HG03342 (cell line): ENCODE data around the gene ZNF407.
A peak's percentile ranks its signal among the peaks of the same experiment; 100 is the strongest.

Source experiments
- ATAC-seq: cut with Tn5 transposase; IDR thresholded peaks from one replicate; pipeline ENCODE4 v1.9.1; 2021; ENCODE audit warnings: mild to moderate bottlenecking, moderate library complexity; ENCODE audit not compliant: unreplicated experiment

Gene ZNF407

DNA sequence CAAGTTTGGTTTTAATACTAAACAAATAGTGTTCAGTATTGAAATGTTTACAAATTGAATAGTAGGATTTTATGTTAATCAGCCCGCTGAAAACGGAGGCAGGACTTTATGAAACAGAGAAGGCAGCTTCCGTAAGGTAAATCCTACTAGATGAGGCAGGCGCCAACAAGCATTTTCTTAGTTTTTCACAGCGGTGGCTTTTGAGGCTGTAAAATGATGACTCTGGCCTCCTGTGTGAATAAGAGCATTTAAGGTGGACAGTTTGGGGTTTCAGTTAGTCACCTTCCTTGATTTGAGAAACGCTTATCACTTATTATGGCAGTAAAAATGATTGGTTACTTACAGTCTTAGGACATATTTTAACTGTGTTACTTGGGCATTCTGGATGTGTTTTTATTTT lies 398.4 kb downstream of the ZNF407 start:
- ATAC-seq: no peak

DNA sequence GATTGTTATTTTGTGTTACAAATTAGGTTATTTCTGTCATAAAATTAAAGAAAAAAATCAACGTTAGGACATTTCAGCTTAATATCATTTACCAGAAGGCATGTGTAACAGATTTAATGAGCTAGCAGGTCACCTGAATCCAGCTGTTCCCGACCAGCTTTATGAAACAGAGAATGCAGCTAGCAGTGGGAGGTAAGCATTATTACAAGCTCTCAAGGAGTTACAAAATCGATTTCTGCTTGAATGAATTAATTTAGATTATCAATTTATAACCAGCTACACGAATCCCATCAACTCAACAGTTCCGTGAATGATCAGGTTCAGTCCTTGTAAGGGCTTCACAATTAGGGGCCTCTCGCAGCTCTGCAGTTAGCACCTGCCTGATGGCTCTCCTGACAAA lies 399.3 kb downstream of the ZNF407 start:
- ATAC-seq: no peak

DNA sequence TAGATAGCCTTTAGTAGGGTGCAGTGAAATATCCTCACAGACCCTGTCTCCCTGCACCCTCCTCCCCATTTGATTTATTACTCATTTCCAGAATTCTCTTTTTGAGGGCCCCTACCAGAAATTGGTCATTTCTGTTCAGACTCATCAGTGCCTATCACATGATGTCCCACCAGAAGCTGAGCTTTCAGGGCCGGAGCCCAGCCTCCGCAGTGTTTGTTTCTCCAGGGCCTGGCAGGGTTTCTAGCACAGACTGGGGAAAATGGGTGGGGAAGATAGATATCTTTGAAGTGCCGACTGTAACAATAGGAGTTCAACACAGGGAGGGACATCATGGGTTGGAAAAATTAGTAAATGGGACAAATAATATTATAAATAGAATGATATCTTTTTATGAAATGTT lies 403.2 kb downstream of the ZNF407 start:
- no peak for ATAC-seq

DNA sequence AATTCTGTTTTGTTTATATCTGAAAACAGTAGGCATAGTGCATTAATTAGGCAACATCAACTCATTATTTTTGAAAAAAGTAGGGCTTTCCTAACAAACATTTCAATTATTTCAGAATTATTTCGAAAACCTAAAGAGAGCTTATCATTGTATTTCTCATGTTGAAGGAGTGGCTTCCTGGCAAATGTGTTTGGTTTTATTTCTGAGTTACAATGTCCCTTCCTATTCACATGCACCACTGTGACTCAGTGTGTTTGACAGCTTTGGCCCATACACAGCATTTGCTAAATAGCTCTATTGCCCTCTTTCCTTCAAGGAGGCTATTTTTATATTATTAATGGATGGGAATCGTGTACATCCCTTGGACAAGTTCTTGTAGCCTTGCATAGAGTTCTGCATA lies 405.4 kb downstream of the ZNF407 start:
- ATAC-seq: no peak

DNA sequence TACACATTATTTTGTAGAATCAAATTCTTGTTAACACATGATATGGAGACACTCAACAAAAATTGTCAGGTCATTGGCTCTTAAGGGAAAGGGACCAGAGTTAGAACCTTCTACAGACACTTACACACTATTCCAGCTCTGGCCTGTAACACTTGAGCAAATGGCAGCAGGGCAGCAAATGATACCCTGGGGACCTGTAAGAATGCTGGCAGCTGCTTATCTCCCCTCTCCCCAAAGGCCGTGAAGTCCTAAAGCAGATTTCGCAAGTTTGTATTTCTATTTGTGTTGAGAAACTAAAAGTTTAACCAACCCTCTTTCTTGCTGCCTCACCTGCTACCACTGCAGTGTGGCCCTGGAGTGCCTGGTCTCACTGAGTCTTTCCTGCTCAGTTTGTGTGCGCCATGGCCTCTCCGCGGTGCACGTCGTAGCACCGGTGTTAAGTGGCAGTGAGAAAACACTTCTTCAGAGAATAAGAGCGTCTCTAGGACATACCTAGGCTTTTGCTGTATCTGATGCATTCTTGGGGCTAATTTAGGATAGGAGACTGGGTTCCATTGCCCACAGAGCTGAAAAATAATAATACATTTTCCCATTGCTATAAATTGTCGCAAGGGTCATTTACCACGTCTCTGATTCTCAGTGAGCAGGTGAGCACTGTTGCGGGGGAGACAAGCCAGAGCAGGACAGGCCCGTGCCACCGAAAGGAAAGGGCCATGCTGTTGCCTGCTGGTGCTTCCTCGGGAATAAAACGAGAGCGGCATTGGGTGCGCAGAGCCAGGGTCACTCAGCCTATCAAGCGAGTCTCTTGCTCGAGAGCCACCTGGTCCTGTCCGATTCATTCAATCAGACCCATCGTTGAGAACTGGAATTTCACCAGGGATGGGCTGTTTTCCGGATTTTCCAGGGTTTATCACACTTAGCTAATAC lies 406.4 kb downstream of the ZNF407 start:
- ATAC-seq: no peak

DNA sequence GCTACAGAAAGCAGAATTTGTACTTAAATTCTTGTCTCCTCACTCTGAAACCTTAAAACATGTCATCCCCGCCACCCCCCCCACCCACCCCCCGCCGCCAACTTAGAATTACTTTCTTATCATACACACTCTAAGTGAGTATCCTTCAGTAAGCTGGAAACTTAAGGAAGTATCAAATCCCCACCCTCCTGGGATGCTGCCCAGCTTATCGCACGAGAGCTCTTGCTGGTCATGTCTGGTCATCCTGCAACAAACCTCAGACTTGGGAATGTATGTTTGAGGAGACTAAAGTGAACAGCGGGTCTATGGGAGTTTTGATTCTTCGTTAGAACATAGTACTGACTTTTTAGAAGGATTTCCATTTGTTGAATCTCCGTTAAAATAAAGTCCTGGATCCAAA lies 408.0 kb downstream of the ZNF407 start:
- ATAC-seq: no peak

DNA sequence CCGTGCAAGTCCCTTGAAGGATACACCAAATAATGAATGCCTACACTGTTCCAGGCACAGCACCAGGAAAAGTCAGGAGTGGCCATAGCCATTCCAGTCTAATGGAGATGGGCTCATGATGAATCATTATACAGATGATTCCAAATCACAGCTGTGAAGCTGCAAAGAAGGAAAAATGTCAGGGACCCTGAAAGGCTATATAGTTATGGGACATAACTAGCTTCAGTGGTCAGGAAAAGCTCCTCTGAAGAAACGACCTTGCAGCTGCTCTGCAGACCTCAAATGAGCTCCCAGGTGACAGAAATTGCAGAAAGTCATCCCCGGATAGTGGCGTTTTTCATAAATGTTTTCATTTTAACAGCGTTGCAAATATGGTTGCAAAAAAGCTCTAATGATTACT lies 410.5 kb downstream of the ZNF407 start:
- ATAC-seq: no peak

DNA sequence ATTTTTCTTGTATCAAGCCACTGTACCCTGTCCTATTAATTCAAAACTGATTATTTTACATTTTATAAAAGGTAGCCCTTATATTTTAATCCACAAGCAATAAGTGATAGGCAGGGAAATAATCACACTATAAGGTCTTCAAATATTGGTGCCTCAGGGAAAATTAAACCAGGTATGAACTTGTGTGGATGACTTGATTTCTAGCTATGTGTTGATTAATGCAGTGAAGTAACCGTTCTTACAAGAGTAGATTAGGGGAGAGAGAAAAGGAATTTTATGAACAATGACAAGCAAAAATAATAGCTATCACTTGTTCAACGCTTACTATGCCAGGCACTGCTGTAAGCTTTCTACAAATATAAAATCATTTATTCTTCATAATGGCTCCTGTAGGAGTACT lies 411.6 kb downstream of the ZNF407 start:
- no peak for ATAC-seq

DNA sequence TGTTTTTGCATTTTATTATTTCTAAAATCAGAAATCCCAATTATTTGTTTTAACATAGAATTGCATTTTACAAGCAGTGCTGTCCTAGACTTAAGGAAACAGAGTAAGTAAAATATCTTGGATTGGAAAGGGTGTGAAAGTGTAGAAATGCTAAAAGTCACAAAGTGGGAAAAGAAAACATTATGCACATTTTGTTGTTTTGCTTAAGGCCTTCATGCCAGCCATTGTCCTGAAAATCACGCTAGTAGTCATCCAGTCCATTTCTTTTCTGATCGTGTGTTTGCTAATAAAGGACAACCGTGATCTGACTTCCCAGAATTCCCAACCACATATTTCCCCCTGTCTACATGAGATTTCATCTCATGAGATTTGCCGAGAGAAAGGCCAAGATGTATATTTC lies 412.2 kb downstream of the ZNF407 start:
- ATAC-seq: no peak

DNA sequence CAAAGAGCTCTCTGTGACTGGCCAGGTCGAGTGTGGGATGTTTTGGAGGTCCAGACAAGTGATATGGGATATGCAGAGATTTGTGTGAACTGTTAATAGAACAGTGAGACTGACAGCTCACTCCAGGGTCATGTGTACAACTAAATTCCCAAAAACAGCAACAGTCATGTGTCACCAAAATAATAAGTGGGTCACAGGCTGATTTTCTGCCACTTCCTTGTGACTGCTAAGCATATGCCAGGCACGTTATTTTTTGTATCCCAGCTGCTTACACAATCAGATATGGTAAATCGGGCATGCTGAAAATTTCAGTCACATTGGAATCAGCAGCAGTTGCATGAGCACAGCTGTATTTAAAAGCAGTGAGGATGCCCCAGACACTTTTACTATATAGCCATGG lies 412.6 kb downstream of the ZNF407 start:
- no peak for ATAC-seq

DNA sequence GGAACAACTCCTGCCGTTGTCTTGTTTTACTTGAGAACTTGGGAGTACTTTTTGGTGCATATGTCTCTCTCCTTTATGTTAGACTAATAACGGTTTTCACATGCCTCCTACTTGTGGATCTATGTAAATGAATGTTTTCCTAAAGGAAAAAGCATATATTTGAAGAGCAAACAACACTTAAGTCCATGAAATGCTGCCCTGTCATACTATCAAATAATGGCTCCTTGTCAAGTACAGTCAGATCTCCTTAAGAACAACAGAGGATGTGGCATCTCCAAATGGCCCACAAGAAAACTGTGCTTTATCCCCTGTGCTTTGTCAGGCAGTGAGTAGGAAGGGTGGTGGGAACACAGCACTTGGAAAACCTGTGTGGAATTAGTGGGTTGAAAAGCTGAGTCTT lies 413.0 kb downstream of the ZNF407 start:
- no peak for ATAC-seq

DNA sequence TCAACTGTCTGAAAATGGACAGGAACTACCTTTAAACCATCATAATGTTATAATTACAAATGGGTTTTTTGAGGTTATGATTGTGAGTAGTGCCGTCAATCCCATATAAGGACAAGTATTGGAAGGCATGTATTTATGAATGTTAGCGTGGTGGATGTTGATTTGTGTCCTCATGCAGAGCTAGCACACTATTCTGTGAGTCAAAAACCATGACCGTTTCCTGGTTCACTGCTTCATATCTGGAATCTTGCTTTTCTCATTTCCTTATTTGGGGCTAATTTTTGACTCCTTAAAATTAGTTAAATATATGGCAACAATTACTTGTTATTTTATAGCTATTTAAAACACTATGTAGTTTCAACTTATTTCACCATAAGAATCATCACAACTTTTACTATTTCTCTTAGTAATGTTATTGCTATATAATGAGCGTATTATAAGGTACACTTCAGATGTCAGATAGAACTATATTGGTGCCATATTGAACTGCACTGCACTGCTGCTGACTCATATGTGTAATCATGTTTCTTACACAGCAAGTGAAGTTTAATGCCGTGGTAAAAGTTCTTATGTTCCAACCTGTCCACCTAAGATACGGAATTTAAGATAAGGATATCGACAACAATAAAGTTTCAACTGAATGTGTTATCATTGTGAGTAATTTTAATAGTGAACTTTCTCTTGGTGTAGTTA lies 418.5 kb downstream of the ZNF407 start:
- ATAC-seq: peak; percentile 95

DNA sequence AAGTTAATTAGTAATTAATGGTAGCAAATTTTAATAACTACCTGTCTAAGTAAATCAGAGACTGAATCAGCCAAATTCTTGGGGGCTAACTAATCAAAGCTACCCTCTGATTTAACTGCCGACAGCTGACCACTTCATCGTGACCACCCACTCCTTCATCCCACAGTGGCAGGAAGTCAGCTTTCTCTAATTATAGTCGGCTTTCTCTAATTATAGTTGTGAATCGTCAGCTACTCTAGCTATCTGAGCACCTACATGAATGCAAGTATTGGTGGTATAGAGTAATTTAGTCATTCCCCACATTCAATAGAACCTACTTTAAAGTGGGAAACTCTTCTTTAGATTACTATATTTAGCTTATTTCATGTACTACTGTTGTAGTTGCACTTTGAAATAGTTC lies 425.8 kb downstream of the ZNF407 start:
- no peak for ATAC-seq

DNA sequence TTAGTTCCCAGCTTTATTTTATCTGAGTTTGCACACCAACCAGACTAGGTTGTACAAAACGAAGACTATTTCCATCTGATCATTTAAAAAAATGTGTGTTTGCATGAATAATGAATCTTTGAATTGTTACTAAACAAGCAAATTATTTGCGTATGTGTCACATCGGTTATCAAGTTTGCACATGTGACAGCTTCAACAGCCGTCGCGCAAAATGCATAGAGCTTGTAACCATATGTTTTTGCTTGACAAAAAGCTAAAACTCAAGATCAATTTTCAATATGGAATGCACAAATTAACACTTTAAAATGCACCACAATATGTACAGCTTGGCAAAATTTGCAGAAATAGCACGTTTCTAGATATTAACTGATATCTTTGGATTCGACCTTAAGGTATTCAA lies 427.2 kb downstream of the ZNF407 start:
- no peak for ATAC-seq

DNA sequence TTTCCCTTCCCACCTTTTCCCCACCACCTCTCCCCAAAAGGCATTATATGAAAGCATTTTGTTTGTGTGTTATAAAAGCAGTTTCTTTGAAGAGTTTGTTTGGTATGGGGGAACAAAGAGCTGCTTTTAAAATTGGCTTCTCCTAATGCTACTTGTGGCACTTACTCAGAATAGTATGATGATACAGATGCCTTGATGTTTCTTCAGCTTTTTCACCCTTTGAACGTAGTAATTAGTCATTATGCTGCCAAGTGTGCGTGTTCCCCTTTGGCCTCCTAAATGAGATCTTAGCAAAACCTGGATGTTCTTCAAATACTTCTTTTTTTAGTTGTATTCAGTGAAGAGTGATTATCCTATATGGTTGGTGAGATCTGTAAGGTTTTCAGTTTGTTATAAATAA lies 427.9 kb downstream of the ZNF407 start:
- ATAC-seq: no peak

DNA sequence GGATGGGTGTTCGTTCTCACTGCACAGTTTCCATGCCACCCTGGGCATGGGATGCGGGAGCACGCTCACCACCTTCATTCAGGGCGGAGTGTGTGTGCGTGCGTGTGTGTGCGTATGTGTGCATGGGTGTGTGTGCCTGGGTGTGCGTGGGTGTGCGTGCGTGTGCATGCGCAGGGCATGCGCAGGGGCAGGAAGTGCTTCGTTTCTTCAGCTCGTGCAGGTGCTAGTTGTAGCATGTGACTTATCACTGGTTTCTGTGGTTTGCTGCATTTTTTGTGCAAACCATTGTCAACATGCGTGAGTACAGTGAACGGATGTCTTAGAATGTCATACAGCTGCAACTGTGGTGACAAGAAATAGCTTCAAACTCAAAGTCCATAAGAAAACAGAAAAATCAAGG lies 431.8 kb downstream of the ZNF407 start:
- ATAC-seq: no peak

DNA sequence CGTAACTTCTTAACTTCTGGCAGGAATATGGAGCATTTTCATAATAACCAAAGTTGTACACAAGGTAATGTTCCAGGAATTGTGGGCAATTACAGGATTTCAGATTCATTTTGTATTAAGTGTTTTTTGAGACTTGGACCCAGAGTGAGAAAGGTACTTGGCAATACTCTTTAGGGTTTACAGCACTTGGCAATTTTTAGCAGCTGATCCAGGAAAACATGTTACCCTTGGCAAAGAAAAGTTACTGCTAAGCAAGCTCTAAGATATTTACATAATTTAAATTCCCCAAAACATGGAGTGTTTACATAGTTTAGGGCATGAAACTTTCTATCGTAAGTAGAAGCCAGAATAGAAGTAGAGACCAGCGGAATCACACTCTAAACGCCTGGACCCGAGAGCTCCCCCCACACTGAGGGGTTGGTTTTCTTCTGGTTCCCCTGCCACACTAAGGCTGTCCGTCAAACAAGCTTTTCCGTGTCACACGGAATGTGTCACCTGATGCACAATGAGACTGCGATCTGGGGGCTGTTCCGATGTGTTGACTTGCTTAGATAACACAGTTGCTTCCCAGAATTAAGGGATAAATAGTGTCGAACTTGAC lies 434.1 kb downstream of the ZNF407 start:
- no peak for ATAC-seq

DNA sequence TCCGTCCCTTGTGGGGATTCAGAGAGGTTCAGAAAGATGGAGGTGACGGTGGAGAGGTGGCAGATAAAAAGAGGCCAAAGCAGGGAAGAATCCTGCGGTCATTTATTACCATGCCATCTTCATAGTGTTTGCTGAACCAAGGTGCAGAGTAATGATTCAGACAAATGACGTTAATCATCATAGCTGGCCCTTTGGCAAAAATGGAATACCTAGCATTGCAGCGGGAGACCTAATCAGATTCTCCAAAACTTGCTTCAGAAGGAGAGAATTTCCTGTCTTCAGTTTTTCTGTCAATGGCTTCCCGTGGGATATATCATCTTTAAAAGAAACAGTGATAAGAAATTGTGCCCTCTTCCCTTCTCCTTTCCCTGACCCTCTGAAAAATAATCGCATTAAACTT lies 435.8 kb downstream of the ZNF407 start:
- ATAC-seq: no peak

DNA sequence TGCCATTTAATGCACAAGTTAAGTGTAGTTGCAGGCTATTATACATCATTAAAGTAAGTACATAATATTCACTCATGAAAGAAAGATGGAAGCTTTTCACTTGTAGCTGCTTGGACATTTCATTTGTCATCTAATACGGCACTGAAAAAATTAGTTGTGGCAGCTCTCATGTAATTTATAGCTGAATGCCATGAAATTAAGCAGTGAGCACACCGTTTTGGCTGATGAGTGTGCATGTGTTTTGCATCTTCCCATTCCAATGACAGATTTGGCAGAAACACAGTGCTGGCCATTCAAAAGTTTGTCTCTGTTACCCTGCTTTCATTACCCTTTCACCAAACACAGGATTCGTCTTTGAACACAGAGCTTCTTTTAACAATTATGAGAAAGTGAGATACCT lies 437.3 kb downstream of the ZNF407 start:
- ATAC-seq: no peak

DNA sequence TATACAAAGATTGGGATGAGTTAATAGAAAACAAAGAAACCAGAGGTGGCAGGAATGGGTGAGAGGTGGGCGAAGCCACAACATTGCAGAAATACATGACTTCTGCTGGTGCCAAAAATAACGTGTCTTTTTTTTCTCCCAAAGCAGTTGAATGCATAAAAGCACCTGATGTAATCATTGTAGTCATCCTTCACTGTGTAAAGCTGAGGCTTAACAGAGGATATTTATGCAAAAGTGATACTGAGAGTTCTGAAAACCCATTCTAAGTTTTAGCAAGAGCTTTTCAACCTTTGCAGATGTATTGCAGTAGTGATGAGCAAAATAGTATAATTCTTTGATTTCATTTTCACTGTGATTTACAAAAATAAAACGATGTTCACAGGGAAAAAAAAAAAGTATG lies 438.3 kb downstream of the ZNF407 start:
- no peak for ATAC-seq

DNA sequence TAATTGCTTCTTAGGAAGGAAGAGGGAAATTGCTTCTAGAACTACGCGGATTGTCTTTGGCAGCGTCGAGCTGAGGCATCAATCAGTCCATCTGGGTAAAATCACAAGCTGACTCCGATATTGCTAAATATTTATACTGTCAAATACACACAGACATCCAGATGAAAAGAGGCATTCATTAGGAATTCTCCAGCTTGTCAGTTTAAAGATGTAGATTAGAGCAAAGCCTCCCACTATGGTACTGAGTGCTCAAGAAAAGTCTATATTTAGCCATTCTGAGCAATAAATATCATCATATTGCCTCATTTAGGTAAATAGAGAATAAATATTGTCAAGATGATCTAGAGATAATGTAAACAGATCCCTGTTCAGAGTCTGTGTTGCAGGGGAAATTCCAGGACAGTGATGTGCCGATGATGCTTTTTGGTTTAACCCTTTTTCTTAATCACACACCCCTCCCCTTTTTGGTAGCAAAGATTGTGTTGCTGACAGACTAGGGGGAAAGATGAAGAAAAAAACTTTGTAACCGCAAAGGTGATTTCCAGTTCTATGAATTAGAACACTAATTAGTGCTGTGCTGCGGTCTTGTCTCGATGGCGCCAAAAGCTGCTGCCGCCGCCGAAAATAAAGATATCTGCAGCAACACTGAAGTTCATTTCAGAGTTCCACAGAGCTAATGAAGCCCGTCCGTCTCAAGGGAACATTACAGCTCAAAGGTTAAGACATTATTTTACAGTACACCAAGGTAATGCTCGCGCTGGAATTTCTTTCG lies 439.4 kb downstream of the ZNF407 start:
- ATAC-seq: no peak

DNA sequence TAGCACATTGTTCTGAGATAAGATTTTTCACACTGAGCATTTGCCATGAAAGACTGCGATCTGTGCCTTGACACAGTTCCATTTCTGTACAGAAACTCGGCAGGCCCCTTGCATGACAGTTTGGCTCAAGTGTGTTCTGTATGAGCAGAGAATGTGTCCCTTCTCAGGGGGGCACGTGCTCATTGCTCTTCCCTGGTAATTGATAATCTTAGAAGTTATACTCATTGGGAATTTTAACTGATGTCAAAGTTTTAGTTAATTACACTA lies 440.0 kb downstream of the ZNF407 start:
- no peak for ATAC-seq
